Neural cell (in vitro differentiated cells): ENCODE data around the gene GALNT10. TPM values are rescaled to one million over a fixed set of nuclear protein-coding genes. Genes with fewer than 3 reads are reported as not detected.

Experiments
- H2AFZ ChIP-seq: fragments of 200-600, 300-800 bp; sonication (generic), shearing (Covaris generic); 2 replicates; pipeline ENCODE4 v1.6.0; 2014; ENCODE audit warnings: low read depth, mild to moderate bottlenecking, antibody characterized with exemption, low read length, moderate library complexity
- H3F3A ChIP-seq: fragments of 200-600 bp; shearing (Covaris generic); 2 replicates; pipeline ENCODE4 v1.6.1; 2016; ENCODE audit warnings: mild to moderate bottlenecking, moderate library complexity, mixed read lengths, antibody characterized with exemption, low read length; ENCODE audit not compliant: insufficient read depth, poor library complexity, severe bottlenecking
- H3K27ac ChIP-seq: fragments of 200-600, 300-800 bp; sonication (generic), shearing (Covaris generic); 2 replicates; pipeline ENCODE4 v1.5.1; 2014; ENCODE audit warnings: mild to moderate bottlenecking, low read length, moderate library complexity
- H3K27me3 ChIP-seq: fragments of 300-800, 200-600 bp; sonication (generic), shearing (Covaris generic); 2 replicates; pipeline ENCODE4 v1.6.0; 2014; ENCODE audit warnings: mild to moderate bottlenecking, low read depth, low read length, moderate library complexity; ENCODE audit not compliant: insufficient read depth
- H3K36me3 ChIP-seq: fragments of 300-800, 200-600 bp; sonication (generic), shearing (Covaris generic); 2 replicates; pipeline ENCODE4 v1.5.1; 2014; ENCODE audit warnings: mild to moderate bottlenecking, antibody characterized with exemption, low read length, moderate library complexity; ENCODE audit not compliant: insufficient read depth
- H3K4me2 ChIP-seq: fragments of 300-800, 200-600 bp; sonication (generic), shearing (Covaris generic); 2 replicates; pipeline ENCODE4 v1.6.0; 2014; ENCODE audit warnings: mild to moderate bottlenecking, low read length
- H3K4me3 ChIP-seq: fragments of 300-800, 200-600 bp; sonication (generic), shearing (Covaris generic); 2 replicates; pipeline ENCODE4 v1.5.1; 2014; ENCODE audit warnings: mild to moderate bottlenecking, low read length, moderate library complexity
- H3K79me2 ChIP-seq: fragments of 200-600 bp; shearing (Covaris generic); replicated peaks from 2 replicates; pipeline ENCODE4 v1.6.0; 2014; ENCODE audit warnings: mild to moderate bottlenecking, low read length, moderate library complexity; ENCODE audit not compliant: insufficient read depth
- H3K9ac ChIP-seq: fragments of 300-800, 200-600 bp; sonication (generic), shearing (Covaris generic); 2 replicates; pipeline ENCODE4 v1.6.1; 2016; ENCODE audit warnings: mild to moderate bottlenecking, low read length, mixed read lengths
- H3K9me2 ChIP-seq: fragments of 200-600 bp; shearing (Covaris generic); 2 replicates; pipeline ENCODE4 v1.6.1; 2016; ENCODE audit warnings: mild to moderate bottlenecking, low read length, mixed read lengths; ENCODE audit not compliant: insufficient read depth
- H3K9me3 ChIP-seq: fragments of 200-600, 300-800 bp; sonication (generic), shearing (Covaris generic); 2 replicates; pipeline ENCODE4 v1.6.1; 2016; ENCODE audit warnings: mild to moderate bottlenecking, mixed run types, low read length, moderate library complexity, mixed read lengths
- H4K20me1 ChIP-seq: fragments of 200-600 bp; shearing (Covaris generic); 2 replicates; pipeline ENCODE4 v1.6.1; 2016; ENCODE audit warnings: mild to moderate bottlenecking, mixed run types; ENCODE audit not compliant: insufficient read depth
- EP300 ChIP-seq: fragments of 450-650 bp; conservative IDR thresholded peaks from 2 replicates; pipeline ENCODE4 v1.6.1; 2014; ENCODE audit warnings: antibody characterized with exemption, mild to moderate bottlenecking, moderate library complexity; ENCODE audit not compliant: poor library complexity, severe bottlenecking
- EZH2 ChIP-seq: fragments of 200-600, 300-800 bp; shearing (Covaris generic), sonication (generic); IDR thresholded peaks from 2 replicates; pipeline ENCODE4 v1.6.1; 2014; ENCODE audit warnings: antibody characterized with exemption, low read length, borderline replicate concordance, mild to moderate bottlenecking; ENCODE audit not compliant: insufficient read depth, poor library complexity, severe bottlenecking
- MXI1 ChIP-seq: fragments of 450-650 bp; conservative IDR thresholded peaks from 2 replicates; pipeline ENCODE4 v1.6.1; 2014; ENCODE audit warnings: antibody characterized with exemption, mild to moderate bottlenecking; ENCODE audit not compliant: poor library complexity, severe bottlenecking
- POLR2AphosphoS5 ChIP-seq: IDR thresholded peaks from 2 replicates; pipeline ENCODE4 v1.6.1; 2012
- RAD21 ChIP-seq: fragments of 450-650 bp; conservative IDR thresholded peaks from 2 replicates; pipeline ENCODE4 v1.6.1; 2014; ENCODE audit warnings: antibody characterized with exemption, mild to moderate bottlenecking, moderate library complexity
- SMC3 ChIP-seq: fragments of 450-650 bp; conservative IDR thresholded peaks from 2 replicates; pipeline ENCODE4 v1.6.1; 2014; ENCODE audit warnings: antibody characterized with exemption, mild to moderate bottlenecking, moderate library complexity; ENCODE audit not compliant: poor library complexity
- TAF1 ChIP-seq: IDR thresholded peaks from 2 replicates; pipeline ENCODE4 v1.6.1; 2012; ENCODE audit warnings: low read depth
- polyA plus RNA-seq: library from polyadenylated mRNA; depleted of rRNA; stranded (reverse); fragments of >200 nt; gene quantifications from 2 replicates; pipeline ENCODE4 v1.2.3, GENCODE V29; 2014
- TF ChIP-seq, protein P1 (sequence below): fragments of 450-650 bp; IDR thresholded peaks from 2 replicates; pipeline ENCODE4 v1.5.1; 2014; ENCODE audit warnings: antibody characterized with exemption, mild to moderate bottlenecking, moderate library complexity; ENCODE audit not compliant: poor library complexity, severe bottlenecking
- TF ChIP-seq, protein P2 (sequence below): IDR thresholded peaks from 2 replicates; pipeline ENCODE4 v1.6.1; 2012; ENCODE audit warnings: borderline replicate concordance

Gene GALNT10
- polyA plus RNA-seq, 1 donor from 2014 or later = 3.1 TPM

DNA sequence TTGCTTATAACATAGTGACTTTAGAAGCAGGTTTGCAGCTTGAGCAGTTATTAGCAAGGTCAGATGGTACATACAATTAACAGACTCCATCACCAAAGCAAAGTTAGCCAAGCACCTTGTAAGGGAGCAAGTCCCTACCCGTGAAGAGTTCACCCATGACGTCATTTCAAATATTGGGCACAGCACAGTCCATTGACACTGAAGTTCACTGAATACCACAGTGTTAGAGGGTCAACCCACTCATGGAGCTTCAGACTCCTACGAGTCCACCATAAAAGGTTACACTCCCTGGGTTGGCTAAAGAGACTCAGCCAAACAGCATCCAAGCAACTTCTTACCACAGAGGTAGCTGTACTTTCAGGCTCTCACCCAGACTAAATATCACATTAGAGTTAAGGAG lies 77.5 kb downstream of the GALNT10 start:
- no peak overlapping the region for H3K9ac ChIP-seq
- H3K79me2 ChIP-seq = no peaks in the 10 kb centered on the region
- no peak overlapping the region for H3K4me2 ChIP-seq
- H3K27me3 ChIP-seq = no peaks in the 10 kb centered on the region
- no peaks in the 10 kb centered on the region for H4K20me1 ChIP-seq
- H3K27ac ChIP-seq = no peak overlapping the region
- TF ChIP-seq EP300 (no peak), RAD21 (no peak), SMC3 (no peak), POLR2AphosphoS5 (no peak), EZH2 (no peak), MXI1 (no peak), TAF1 (no peak)
- TF ChIP-seq, protein P1, sequence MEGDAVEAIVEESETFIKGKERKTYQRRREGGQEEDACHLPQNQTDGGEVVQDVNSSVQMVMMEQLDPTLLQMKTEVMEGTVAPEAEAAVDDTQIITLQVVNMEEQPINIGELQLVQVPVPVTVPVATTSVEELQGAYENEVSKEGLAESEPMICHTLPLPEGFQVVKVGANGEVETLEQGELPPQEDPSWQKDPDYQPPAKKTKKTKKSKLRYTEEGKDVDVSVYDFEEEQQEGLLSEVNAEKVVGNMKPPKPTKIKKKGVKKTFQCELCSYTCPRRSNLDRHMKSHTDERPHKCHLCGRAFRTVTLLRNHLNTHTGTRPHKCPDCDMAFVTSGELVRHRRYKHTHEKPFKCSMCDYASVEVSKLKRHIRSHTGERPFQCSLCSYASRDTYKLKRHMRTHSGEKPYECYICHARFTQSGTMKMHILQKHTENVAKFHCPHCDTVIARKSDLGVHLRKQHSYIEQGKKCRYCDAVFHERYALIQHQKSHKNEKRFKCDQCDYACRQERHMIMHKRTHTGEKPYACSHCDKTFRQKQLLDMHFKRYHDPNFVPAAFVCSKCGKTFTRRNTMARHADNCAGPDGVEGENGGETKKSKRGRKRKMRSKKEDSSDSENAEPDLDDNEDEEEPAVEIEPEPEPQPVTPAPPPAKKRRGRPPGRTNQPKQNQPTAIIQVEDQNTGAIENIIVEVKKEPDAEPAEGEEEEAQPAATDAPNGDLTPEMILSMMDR = no peak
- TF ChIP-seq, protein P2, sequence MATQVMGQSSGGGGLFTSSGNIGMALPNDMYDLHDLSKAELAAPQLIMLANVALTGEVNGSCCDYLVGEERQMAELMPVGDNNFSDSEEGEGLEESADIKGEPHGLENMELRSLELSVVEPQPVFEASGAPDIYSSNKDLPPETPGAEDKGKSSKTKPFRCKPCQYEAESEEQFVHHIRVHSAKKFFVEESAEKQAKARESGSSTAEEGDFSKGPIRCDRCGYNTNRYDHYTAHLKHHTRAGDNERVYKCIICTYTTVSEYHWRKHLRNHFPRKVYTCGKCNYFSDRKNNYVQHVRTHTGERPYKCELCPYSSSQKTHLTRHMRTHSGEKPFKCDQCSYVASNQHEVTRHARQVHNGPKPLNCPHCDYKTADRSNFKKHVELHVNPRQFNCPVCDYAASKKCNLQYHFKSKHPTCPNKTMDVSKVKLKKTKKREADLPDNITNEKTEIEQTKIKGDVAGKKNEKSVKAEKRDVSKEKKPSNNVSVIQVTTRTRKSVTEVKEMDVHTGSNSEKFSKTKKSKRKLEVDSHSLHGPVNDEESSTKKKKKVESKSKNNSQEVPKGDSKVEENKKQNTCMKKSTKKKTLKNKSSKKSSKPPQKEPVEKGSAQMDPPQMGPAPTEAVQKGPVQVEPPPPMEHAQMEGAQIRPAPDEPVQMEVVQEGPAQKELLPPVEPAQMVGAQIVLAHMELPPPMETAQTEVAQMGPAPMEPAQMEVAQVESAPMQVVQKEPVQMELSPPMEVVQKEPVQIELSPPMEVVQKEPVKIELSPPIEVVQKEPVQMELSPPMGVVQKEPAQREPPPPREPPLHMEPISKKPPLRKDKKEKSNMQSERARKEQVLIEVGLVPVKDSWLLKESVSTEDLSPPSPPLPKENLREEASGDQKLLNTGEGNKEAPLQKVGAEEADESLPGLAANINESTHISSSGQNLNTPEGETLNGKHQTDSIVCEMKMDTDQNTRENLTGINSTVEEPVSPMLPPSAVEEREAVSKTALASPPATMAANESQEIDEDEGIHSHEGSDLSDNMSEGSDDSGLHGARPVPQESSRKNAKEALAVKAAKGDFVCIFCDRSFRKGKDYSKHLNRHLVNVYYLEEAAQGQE = no peak
- H3F3A ChIP-seq = no peaks in the 10 kb centered on the region
- no peaks in the 10 kb centered on the region for H3K9me2 ChIP-seq
- H3K9me3 ChIP-seq = no peaks in the 10 kb centered on the region
- H3K36me3 ChIP-seq = no peaks in the 10 kb centered on the region
- H3K4me3 ChIP-seq = no peak overlapping the region
- no peak overlapping the region for H2AFZ ChIP-seq

GRCh38 chr5:154269414-154269813 lies 78.9 kb downstream of the GALNT10 start:
- Histone ChIP-seq H3K36me3 (no peaks in the 10 kb centered on the region), H3K4me2 (no peak overlapping the region), H3K9me2 (no peaks in the 10 kb centered on the region), H4K20me1 (no peaks in the 10 kb centered on the region), H3K79me2 (no peaks in the 10 kb centered on the region), H3K27me3 (no peaks in the 10 kb centered on the region), H3K9ac (no peak overlapping the region), H3K27ac (no peak overlapping the region), H3F3A (no peaks in the 10 kb centered on the region), H3K9me3 (no peaks in the 10 kb centered on the region), H3K4me3 (no peak overlapping the region), H2AFZ (no peak overlapping the region)
- TF ChIP-seq TAF1 = no peak
- no peak for TF ChIP-seq MXI1
- TF ChIP-seq, protein P1 = no peak
- no peak for TF ChIP-seq POLR2AphosphoS5
